ENCODE measurements around the gene PCDHA13.

DNA sequence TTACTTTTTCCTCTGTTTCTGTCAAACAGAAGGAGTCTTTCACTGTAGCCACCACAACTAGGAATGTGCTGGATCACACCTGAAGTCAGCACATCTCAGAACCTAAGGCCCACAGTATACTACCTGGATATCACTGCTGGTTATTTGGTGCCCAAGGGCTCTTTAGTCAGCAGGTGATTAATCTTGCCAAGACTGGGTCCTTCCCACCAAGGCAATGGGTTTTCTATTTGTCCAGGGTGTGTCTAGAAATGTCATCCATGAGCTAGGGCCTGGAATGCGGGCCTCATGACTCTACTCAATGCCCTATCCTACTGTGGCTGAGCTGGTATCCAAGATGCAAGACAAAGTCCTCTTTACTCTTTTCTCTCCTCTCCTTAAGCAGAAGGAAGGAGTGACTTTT, 34.4 kb downstream of the PCDHA13 start:
- TF ChIP-seq CTCF (IDR thresholded peaks at IDR 0.05) (no peak), POLR2A (IDR thresholded peaks at IDR 0.05) (no peak)

All from breast epithelium (tissue), 3 donors.